Measurements from ENCODE around the gene DHRSX.
"Not testable (repeated sequence)": the region's sequence is repeated elsewhere in the genome, so short reads cannot be mapped to it uniquely, and the experiment has no call there.

Gene DHRSX

GRCh38 chrX:2389324-2389723 lies 111.5 kb downstream of the DHRSX start:
- no peak for DNase-seq

DNA sequence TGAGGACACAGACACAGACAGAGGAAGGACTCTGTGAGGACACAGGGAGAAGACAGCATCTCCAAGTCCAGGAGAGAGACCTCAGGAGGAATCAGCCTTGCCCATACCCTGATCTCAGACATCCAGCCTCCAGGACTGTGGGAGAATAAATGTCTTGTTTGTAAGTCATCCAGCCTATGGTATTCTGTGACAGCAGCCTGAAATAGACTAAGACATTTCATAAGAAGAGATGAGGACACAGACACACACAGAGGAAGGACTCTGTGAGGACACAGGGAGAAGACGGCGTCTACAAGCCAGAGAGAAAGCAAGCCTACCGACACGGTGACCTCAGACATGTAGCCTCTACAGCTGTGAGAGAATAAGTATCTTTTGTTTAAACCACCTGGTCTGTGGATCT lies 112.1 kb downstream of the DHRSX start:
- DNase-seq: no peak

DNA sequence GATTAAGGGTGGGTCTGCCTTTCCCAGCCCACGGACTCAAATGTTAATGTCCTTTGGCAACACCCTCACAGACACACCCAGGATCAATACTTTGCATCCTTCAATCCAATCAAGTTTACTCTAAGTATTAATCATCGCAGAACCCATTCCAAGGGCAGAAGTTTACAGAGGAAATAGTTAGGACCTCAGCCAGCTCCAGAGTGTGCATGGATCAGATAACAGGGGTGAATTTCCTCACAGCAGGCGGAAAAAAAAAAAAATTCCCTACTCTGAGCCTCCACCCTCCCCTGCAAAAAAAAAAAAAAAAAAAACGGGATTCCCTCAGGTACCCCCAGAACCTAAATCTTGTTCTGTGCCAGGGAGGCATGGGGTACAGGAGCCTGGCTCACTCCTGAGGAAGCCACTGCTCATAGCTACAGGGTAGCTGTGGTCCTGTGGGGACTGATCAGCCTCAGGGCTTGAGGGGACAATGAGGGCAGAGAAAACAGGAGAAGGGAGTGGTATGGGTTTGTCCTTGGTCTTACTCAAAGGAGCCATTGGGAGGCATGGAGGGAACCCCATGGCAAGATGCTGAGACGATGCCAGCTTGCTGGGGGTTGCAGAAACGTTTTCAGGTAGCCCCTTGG lies 113.0 kb downstream of the DHRSX start:
- DNase-seq: no peak

DNA sequence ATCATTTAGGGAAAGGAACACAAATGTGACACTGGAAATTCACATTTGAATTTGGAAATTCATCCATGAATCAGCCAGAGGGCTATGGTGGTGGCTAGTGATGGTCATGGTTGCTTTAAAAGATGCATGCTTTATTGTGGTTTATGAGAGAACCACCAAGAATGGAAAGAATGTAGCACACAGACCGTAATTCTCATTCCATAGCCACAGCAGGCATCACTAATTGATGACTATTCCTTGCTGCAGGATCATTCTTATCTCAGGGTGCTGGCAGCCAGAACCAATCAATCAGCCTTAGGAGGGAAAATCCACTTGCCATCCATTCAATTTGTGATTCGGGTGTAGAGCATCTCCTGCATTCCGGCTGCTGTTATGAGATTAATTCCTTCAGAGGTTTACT lies 115.6 kb downstream of the DHRSX start:
- DNase-seq: no peak

DNA sequence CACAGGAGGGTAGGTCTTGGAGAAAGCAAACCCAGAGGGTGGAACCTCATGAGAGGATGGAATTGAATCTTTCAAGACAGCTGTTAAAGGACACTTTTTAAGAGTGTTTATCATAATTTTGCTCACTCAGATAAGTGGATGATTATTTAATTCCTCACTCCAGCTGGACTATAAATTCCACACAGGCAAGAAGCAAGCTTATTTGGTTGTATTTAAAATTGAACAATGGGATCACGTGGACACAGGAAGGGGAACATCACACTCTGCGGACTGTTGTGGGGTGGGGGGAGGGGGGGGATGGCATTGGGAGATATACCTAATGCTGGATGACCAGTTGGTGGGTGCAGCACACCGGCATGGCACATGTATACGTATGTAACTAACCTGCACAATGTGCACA lies 116.3 kb downstream of the DHRSX start:
- DNase-seq: no peak

- DNase-seq: no peak
Observed at GRCh38 chrX:2383735-2384134, 117.0 kb downstream of the DHRSX start.

DNA sequence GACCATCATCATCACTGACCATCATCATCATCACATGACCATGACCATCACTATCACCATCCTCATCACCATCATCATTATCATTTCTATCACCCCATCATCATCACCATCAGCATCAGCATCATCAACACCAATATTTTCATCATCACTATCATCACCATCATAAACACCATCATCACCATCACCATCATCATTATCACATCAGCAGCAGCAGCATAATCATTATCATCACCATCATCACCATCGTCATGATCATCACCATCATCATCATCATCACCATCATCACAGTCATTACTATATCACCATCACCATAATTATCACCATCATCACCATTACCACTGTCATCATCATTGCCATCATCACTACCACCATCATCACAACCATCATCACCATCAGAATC lies 117.6 kb downstream of the DHRSX start:
- no peak for DNase-seq

- not testable (repeated sequence) for DNase-seq
Observed at GRCh38 chrX:2382433-2383048, 118.2 kb downstream of the DHRSX start.

GRCh38 chrX:2376166-2376565 lies 124.6 kb downstream of the DHRSX start:
- no peak for DNase-seq

DNA sequence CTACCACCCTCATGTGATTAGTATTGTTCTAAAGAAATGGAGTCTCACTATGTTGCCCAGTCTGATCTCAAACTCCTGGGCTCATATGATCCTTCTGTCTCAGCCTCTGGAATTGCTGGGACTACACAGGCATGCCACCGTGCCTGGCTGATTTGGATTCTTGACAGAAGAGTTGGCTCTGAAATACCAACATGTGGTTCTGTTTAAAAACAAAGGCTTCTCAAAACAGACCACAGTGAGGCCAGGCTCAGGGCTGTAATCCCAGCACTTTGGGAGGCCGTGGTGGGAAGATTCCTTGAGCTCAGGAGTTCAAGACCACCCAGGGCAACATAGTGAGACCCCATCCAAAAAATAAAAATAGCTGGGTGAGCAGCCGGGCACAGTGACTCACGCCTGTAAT lies 126.7 kb downstream of the DHRSX start:
- DNase-seq: no peak

DNA sequence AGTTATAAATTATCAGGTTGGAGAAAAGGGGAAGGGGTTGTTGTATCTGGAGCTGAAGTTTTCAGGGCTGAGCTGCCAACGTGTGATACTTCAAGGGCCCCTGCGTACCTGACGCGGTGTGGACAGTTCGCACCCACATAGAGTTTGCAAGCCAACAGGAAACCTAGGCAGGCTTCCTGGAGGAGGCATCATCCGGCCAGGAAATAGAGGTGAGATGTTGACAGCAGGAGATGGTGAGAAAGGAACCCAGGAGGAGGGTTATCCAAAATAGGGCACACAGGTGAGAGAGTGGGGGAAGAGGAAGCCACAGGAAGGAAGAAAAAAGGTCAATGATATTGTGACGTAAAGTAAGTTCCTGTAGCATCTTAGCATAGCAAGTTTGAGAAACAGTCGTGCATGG lies 127.2 kb downstream of the DHRSX start:
- no peak for DNase-seq

DNA sequence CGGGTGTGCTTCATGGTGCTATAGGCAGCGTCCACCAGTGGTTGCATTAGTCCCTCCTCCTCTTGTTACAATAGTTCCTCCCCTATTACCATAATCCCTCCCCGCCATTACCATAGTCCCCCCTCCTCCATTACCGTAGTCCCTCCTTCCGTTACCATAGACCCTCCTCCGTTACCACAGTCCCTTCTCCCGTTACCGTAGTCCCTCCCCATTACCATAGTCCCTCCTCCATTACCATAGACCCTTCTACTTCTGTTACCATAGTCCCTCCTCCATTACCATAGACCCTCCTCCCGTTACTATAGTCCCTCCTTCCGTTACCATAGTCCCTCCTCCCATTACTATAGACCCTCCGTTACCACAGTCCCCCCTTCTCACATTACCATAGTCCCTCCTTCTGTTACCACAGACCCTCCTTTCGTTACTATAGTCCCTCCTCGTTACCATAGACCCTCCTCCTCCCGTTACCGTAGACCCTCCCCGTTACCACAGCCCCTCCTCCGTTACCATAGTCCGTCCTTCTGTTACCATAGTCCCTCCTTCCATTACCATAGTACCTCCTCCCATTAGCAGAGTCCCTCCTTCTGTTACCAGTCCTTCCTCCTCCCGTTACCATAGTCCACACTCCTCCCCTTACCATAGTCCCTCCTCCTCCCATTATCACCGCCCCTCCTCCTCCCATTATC lies 129.6 kb downstream of the DHRSX start:
- DNase-seq: no peak

GRCh38 chrX:2370456-2370855 lies 130.3 kb downstream of the DHRSX start:
- DNase-seq: no peak

DNA sequence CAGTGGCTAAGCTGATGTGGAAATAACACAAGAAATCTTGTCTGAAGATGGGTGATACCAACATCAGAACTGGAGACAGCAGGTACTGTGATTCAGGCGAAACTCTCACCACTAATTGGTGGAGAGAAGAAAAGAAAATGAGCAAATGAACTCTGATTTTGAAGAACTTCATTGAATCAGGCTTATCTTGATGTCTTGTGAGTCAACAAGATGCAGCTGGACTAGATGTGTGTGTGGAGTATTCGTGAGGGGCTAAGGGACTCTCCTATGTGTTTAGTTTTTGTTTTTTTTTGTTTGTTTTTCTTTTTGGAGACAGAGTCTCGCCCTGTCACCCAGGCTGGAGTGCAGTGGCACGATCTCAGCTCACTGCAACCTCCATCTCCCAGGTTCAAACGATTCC lies 131.6 kb downstream of the DHRSX start:
- DNase-seq: no peak

GRCh38 chrX:2360731-2361130 lies 140.0 kb downstream of the DHRSX start:
- no peak for DNase-seq

DNA sequence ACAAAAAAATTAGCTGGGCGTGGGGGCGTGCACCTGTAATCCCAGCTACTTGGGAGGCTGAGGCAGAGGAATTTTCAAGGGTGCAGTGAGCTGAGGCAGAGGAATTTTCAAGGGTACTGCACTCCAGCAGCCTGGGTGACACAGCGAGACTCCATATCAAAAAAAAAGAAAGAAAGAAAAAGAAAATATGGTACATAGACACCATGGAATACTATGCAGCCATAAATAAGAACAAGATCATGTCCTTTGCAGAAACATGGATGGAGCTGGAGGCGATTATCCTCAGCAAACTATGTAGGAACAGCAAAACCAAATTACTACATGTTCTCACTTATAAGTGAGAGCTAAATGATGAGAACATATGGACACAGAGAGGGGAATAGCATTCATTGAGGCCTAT lies 141.3 kb downstream of the DHRSX start:
- not testable (repeated sequence) for DNase-seq

- DNase-seq: no peak
Observed at GRCh38 chrX:2351999-2352995, 148.5 kb downstream of the DHRSX start.

DNA sequence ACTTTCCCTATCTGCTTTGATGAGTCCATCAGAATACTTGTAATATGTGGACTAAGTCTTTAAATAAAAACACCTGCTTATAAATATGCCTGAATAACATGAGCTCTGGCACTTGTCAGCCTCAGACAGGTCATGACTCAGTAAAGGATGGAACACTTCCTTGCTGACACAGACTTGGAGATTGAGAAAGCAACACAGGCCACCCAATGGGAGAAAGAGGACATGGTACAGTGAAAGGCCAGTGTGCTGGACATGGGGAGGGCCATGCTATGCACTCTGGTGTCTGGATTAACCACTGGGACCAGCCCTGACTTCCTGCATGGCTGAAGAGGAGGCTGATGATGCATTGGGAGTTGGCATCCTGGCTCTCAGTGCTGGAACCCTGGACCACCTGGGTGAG lies 149.5 kb downstream of the DHRSX start:
- no peak for DNase-seq

DNA sequence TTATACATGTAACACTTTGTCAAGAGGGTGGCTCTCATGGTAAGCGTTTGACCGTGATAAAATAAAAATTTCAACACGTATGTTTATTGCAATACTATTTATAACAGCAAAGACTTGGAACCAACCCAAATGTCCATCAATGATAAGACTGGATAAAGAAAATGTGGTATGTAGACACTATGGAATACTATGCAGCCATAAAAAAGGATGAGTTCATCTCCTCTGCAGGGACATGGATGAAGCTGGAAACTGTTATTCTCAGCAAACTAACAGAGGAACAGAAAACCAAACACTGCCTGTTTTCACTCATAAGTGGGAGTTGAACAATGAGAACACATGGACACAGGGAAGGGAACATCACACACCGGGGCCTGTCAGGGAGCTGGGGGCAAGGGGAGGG lies 150.1 kb downstream of the DHRSX start:
- DNase-seq: not testable (repeated sequence)

DNA sequence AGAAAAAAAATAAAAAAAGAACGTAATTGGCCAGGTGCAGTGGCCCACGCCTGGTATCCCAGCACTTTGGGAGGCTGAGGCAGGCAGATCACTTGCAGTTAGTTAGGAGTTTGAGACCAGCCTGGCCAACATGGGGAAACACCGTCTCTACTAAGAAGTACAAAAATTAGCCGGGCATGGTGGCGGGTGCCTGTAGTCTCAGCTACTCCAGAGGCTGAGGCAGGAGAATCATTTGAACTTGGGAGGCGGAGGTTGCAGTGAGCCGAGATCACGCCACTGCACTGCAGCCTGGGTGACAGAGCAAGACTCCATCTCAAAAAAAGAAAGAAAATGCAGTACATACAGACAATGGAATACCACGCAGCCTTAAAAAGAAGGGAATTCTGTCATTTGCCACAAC lies 150.7 kb downstream of the DHRSX start:
- DNase-seq: not testable (repeated sequence)

DNA sequence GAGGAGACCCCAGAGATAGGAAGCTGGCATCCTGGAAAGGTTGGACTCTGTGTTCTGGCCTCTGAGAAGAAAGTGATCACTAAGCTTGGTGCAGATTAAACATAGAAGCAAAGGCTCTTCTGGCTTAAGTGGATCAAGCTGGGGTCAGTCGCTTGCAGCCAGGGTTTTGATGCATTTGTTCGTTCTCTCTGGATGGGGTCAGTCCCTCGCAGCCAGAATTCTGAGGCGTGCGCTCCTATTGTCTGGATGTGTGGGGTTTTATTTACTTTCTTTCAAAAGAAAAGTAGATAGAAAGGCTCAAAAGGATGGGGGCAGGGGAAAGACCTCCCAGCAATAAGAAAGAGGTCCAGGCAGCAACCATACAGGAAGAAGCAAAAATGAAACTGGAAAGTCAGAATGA lies 152.6 kb downstream of the DHRSX start:
- no peak for DNase-seq

- DNase-seq: no peak
Observed at GRCh38 chrX:2346158-2346557, 154.6 kb downstream of the DHRSX start.

DNA sequence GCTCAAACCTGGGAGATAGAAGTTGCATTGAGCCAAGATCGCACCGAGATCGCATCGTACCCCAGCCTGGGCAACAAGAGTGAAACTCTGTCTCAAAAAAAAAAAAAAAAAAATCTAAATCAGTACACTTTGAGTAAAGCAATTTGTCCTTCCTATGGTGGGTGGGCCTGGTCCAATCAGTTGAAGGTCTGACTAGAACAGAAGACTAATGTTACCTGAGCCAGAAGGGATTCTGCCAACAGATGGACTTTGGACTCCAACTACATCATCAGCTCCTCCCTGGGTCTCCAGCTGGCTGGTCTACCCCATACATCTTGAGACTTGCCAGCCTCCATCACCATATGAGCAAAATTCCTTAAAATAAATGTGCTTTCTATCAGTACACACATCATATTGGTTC lies 155.2 kb downstream of the DHRSX start:
- DNase-seq: no peak

Data from GOT3 (cell line).